HPDE6-E6E7 (cell line): ENCODE data around the gene GPX7.
A peak's percentile ranks its signal among the peaks of the same experiment; 100 is the strongest.

Experiments
- DNase-seq: peaks from one replicate; pipeline ENCODE4 v3.0.0; 2011; ENCODE audit warnings: missing footprints; ENCODE audit errors: extremely low spot score

Gene GPX7

DNA sequence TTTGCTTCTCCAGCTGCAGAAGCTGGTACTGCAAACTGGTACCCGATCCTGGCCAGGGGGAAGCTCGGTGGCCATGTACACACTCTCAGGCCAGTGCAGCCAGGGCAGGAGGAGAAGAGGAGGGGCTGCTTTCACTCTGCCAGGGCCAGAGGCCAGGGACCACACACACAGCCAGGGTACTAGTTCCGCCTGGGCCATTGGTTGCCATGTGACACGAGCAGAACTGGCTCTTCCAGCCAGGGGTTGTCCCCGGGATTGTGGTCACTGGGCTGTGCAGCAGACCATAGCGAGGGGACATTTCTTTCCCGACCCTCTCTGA, 27.1 kb downstream of the GPX7 start:
- DNase-seq: no peak

DNA sequence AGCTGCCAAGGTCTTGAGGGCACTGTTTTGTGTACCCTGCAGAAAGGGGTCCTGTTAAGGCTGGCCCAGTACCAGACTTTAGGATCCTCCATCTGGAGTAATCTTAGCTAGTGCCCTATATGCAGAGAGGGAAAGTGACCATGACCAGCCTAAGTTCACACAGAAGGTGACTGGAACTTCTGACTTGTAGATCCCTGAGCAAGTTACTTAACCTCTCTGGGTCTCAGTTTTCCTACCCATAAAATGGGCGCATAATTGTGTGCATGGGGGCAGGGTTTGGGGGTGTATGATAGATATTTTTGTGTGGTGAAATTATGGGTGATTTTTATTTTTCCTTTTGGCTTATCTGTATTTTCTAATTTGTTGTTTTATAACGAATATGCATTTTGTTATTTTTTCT, 27.5 kb downstream of the GPX7 start:
- no peak for DNase-seq

DNA sequence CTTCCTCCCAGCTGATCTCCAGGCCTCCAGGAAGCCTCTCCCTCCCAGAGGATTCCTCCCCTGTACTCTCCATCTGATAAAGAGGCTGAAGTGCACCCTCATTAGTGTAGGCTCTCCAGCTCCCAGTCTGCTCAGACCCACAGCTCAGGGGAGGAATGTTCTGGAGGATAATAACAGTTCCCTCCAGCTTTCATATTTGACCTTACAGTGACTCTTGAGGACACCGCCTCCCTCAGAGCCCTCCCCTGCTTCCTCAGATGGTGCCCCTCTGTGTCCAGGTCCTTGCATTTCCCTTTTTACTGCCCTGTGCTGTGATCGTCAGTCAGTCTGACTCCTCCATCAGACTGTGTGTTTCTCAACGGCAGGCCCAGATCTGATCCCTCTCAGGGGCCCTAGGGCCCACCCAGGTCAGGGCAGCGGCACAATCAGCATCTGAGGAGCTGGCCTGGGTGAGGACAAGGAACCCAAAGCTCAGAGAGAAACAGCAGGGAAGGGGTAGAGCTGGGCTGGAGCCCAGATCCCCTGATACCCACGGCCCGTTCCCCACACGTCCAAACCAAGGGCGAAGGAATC, 29.7 kb downstream of the GPX7 start:
- DNase-seq: no peak

DNA sequence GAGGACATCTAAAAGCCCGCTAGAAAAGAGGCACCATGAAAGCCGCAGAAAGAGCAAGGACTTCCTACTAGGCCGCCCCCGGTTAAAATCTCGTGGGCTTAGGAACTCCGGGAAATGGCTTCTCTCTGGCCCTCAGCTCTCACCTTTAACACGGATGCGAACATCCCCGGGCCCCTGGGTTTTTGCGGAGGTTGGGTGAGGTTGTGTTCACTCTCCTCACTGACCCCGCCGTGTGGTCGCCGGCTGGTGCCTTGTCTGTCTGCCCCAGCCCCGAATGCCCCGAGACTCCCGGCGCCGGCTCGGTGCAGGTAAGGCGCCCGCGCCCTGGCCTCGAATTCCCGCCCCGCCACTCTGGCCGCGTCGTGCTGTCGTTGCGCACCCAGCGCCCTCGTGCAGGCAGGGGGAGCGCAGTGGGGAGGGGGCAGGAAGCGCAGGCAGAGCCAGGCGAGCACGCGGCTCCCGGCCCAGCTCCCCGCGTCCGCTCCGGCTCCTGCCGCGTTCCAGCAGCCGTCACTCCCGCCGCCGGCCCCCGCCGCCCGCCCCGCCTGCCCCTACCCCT, 30.6 kb downstream of the GPX7 start, which contains the start of gene SHISAL2A:
SHISAL2A (plus strand) TSS at position 437 of the 559 bp plus-strand sequence. CDS start 326 bp downstream, outside the sequence.
- DNase-seq: peak; percentile 42

DNA sequence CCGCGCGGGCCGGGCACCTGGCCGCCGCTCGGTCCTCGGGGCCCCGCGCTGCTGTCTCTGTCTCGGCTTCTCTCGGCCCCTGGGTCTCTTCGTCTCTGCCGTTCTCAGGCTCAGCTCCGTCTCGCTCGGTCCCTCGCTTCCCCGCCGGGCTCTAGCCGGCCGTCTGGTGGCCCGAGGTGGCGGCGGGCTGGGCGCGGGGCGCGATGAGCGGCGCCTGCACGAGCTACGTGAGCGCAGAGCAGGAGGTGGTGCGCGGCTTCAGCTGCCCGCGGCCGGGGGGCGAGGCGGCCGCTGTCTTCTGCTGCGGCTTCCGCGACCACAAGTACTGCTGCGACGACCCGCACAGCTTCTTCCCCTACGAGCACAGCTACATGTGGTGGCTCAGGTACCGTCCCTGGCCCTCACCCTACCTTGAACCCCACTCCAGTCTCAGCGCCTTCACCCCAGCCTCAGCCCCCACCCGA, 31.2 kb downstream of the GPX7 start:
- no peak for DNase-seq

DNA sequence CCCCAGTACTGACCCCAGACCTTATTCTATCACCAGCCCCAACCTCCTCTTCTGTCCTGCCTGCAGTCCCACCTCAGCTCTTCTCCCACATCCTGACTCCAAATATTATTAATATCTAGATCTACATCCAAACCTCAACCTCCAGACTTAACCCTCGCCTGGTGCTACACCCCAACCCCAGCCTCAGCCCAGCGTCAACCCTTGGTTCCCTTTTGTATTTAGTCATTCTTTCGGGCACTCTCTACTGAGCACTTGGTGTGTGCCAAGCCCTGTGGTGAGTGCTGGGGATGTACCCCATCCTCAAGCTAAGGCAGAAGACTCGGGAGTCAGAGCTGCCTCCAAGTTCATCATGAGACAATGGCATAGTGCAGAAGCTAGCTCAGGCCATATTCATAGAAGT, 31.9 kb downstream of the GPX7 start:
- no peak for DNase-seq

DNA sequence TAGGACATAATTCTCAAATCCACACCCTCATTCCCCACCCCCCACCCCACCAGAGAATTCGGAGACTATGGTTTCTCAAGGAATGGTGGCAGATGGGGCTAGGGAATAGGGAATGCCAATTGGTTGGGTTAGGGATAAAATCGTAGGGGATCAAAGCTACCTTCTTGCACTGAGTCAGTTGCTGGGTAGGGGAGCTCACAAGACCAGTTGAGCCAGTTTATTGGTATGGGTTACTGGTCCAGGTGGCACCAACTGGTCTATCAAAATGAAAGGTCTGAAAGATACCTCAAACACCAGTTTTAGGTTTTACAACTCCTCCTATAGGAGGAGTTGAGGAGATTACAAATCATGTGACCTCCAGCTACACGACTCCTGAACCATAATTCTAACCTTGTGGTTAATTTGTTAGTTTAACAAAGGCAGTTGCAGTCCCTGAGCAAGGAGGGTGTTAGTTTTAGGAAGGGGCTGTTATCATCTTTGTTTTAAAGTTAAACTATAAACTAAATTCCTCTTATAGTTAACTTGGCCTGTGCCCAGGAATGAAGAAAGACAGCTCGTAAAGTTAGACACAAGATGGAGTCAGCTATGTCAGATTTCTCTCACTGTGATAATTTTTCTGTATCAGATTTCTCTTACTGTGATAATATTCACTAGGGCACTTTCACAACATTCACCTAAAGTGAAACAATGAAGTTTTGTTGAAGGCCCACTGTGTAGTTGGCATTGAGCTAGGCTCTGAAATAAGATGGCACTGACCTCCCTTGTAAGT, 33.3 kb downstream of the GPX7 start:
- DNase-seq: no peak

DNA sequence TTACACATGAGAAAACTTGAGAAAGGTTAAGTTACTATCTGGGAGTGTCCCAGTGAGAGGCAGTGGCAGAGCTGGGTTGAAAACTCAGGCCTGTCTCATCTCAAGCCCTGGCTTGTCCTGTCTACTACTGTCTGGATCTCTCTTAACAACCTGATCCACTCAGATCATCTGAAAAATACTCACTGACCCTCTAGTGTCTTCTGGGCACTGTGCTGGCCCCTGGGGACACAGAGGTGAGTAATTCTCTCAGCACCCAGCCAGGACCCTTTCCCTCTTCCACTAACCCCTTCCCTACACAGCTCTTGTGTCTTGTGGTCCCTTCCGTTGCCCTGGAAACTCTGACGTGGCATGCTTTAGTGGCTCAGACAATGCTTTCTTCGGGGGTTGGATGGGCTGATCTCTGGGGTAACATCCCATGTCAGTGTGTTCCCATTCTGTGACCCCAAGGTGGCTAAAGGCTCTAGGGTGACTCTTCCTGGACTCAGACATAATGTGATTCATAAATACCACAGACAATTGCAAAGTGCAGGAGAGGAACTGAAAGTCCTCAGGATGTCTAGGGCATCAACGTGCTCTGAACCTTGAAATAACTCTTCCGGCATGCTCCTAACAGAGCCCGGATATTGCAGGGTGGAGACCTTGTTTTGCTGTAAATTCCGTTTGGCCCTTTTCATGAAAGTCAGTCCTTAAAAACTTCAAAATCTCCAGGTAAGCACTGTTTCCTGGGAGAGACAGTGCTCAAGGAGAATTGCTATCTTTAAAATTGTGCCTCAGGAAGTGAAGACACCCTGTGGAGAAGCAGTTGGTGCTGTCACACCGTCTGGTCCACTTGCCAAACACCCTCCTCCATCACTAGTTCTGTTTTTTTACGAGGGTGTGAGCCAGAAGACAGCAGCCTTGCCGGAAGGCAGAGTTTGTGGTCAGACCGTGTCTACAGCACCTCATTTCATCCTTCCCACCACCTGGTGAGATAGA, 34.8 kb downstream of the GPX7 start:
- no peak for DNase-seq

DNA sequence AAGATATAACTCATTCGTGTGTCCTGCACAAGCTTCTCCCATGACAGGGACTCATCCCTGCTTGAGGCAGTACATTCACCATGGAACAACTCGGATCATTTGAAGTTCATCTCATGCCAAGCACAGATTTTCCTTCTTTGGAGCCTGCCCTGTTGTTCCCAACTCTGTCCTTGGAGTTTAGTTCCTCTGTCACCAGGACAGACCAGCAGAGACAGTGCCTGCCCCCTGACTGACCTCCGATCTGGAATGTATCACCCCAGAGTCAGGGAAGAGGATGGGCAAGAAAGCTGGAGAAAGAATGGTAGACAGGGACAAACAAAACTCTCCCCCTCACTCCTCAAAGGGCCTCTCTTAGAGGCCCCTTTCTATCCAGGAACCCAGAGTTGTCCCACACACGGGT, 35.8 kb downstream of the GPX7 start:
- no peak for DNase-seq

DNA sequence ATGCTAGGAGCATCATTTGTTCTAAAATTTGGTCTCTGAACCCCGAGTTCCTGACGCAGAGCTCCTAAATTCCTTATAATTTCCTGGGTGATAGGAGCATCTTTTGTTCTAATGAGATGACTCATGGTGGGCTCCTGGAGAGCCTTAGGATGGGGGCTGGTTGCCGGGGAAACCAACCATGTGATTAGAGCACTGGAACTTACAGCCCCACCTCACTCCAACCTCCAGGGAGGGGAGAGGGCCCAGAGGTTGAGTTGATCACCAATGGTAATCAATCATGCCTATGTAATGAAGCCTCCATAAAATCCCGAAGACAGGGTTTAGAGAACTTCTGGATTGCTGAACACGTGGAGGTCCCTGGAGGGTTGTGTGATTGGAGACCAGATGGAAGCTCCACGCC, 38.5 kb downstream of the GPX7 start:
- DNase-seq: no peak

DNA sequence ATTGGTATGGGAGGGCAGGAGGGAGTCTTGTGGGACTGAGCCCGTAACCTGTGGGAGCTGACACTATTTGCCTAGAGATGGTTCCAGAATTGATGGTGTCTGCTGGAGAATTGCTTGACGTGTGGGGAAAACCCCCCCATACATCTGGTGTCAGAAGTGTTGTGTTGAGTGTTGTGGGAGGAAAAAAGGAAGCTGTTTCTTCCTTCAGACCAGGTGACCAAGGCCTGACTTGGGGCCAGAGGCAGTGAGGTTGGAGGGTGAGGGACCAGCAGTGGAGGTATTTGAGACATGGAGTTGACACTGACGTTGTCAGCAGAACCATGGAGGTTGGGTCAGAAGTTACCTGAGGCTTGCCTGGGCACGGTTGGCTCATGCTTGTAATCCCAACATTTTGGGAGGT, 39.1 kb downstream of the GPX7 start:
- no peak for DNase-seq

DNA sequence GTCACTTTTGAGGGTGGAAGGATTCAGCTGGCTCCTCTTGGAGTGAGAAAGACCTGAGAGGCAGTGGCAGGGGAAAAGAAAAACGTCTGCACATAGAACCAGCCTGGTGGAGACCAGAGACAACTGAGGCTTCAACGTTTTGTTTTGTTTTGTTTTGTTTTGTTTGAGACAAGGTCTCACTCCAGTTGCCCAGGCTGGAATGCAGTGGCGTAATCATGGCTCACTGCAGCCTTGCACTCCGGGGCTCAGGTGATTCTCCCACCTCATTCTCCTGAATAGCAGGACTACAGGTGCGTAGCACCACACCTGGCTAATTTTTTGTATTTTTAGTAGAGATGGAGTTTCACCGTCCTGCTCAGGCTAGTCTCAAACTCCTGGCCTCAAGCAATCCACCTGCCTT, 43.1 kb downstream of the GPX7 start:
- no peak for DNase-seq

DNA sequence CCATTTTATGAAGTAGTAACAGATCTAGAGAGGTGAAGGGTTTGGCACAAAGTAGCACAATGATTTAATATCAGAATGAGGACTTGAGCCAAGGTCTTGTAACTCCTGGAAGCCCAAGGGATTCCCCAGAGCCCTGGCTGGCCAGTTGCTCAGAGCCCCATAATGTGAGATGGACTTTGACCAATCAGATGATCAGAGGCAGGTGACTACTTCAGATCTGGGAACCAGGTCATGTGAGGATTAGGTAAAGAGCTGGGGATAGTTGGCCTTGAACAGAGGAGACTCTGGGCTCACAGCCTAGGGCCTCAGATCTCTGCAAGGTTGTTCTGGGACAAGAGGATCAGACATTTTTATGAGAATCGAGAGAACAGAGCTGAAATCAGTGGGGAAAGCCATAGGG, 49.7 kb downstream of the GPX7 start:
- DNase-seq: no peak

DNA sequence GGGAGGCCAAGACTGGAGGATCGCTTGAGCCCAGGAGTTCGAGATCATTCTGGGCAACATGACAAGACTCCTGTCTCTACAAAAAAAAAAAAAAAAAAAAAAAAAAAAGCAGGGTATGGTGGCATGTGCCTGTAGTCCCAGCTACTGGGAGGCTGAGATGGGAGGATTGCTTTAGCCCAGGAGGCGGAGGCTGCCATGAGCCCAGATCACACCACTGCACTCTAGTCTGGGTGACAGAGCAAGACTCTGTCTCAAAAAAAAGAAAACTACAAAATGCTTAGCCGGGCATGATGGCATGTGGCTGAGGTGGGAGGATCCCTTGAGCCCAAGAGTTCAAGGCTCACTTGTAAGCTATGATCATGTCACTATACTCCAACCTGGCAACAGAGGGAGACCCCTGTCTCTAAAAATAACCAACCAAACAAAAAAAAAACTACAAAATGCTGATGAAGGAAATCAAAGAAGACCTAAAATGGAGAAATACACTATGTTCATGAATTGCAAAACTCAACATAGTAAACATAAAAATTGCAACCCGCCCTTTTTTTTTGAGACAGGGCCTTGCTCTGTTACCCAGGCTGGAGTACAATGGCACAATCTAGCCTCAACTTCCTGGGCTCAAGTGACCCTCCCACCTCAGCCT, 51.2 kb downstream of the GPX7 start:
- no peak for DNase-seq

DNA sequence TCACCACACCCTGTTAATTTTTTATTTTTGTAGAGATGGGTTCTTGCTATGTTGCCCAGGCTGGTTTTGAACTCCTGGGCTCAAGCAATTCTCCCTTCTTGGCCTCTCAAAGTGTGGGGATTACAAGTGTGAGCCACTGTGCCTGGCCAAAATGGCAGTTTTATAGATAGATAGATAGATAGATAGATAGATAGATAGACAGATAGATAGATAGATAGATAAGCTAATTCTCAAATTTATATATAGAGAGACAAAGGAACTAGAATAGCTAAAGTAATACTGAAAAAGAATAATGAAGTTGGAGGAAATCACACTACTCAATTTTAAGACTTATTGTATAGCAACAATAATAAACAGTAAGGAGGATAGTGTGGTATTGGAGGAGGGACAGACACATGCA, 51.9 kb downstream of the GPX7 start:
- no peak for DNase-seq

DNA sequence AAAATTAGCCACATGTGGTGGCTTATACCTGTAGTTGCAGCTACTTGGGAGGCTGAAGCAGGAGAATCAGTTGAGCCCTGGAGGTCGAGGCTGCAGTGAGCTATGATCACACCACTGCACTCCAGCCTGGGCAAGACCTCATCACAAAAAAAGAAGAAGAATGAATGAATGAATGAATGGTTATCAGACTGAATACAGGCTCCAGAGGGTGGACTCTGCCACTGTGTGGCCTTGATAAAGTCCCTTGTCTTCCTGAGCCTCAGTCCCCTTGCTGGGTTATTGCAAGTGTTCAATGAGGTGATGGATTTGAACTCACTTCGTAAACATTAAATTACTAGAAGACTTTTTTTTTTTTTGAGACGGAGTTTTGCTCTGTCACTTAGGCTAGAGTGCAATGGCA, 55.5 kb downstream of the GPX7 start:
- no peak for DNase-seq
